Neural progenitor cell (in vitro differentiated cells): ENCODE data around the gene INPPL1. TPM values are rescaled to one million over a fixed set of nuclear protein-coding genes. Genes with fewer than 3 reads are reported as not detected.

Experiments
- DNase-seq: peaks from one replicate; pipeline ENCODE4 v3.0.0-alpha.2; 2016; ENCODE audit warnings: low spot score
- H2AFZ ChIP-seq: fragments of 200-600 bp; sonication (generic); replicated peaks from 2 replicates; pipeline ENCODE4 v1.6.1; 2016; ENCODE audit warnings: antibody characterized with exemption
- H3F3A ChIP-seq: fragments of 200-600 bp; sonication (generic); 2 replicates; pipeline ENCODE4 v1.6.1; 2016; ENCODE audit warnings: antibody characterized with exemption, low read depth
- H3K27ac ChIP-seq: fragments of 200-600 bp; sonication (generic); 2 replicates; pipeline ENCODE4 v1.5.1; 2016; ENCODE audit warnings: mild to moderate bottlenecking
- H3K27me3 ChIP-seq: fragments of 200-600 bp; sonication (generic); 2 replicates; pipeline ENCODE4 v1.6.1; 2016; ENCODE audit warnings: mild to moderate bottlenecking, moderate library complexity
- H3K36me3 ChIP-seq: fragments of 200-600 bp; sonication (generic); 2 replicates; pipeline ENCODE4 v1.5.1; 2016
- H3K4me1 ChIP-seq: fragments of 200-600 bp; sonication (generic); 2 replicates; pipeline ENCODE4 v1.6.1; 2016; ENCODE audit warnings: mixed run types
- H3K4me2 ChIP-seq: fragments of 200-600 bp; sonication (generic); 2 replicates; pipeline ENCODE4 v1.6.1; 2016
- H3K4me3 ChIP-seq: fragments of 200-600 bp; sonication (generic); 2 replicates; pipeline ENCODE4 v1.5.1; 2016
- H3K79me2 ChIP-seq: fragments of 200-600 bp; sonication (generic); 2 replicates; pipeline ENCODE4 v1.6.1; 2016; ENCODE audit warnings: low read depth
- H3K9ac ChIP-seq: fragments of 200-600 bp; sonication (generic); 2 replicates; pipeline ENCODE4 v1.6.1; 2016
- H3K9me3 ChIP-seq: fragments of 200-600 bp; sonication (generic); 2 replicates; pipeline ENCODE4 v1.5.1; 2016; ENCODE audit warnings: low read depth
- H4K20me1 ChIP-seq: fragments of 200-600 bp; sonication (generic); 2 replicates; pipeline ENCODE4 v1.6.1; 2016; ENCODE audit warnings: low read depth
- H3K27ac Mint-ChIP-seq: 3 replicates; pipeline ENCODE4 v1.8.0; 2021; ENCODE audit warnings: mixed read lengths
- H3K27me3 Mint-ChIP-seq: 2 replicates; pipeline ENCODE4 v1.8.0; 2022; ENCODE audit warnings: low read depth, mild to moderate bottlenecking, inconsistent platforms, moderate library complexity, mixed read lengths; ENCODE audit not compliant: insufficient read depth
- H3K36me3 Mint-ChIP-seq: 3 replicates; pipeline ENCODE4 v1.8.0; 2021; ENCODE audit warnings: mixed read lengths
- H3K4me1 Mint-ChIP-seq: 3 replicates; pipeline ENCODE4 v1.8.0; 2021; ENCODE audit warnings: mixed read lengths
- H3K4me3 Mint-ChIP-seq: 3 replicates; pipeline ENCODE4 v1.8.0; 2021; ENCODE audit warnings: mild to moderate bottlenecking, moderate library complexity, mixed read lengths
- H3K9me3 Mint-ChIP-seq: 3 replicates; pipeline ENCODE4 v1.8.0; 2020; ENCODE audit warnings: mixed read lengths
- EZH2 ChIP-seq: fragments of 200-600 bp; sonication (generic); IDR thresholded peaks from 2 replicates; pipeline ENCODE4 v1.6.1; 2017; ENCODE audit warnings: antibody characterized with exemption, mild to moderate bottlenecking, moderate library complexity
- EZH2phosphoT487 ChIP-seq: fragments of 200-600 bp; sonication (generic); IDR thresholded peaks from 2 replicates; pipeline ENCODE4 v1.6.1; 2017; ENCODE audit warnings: antibody characterized with exemption
- total RNA-seq: library from RNA; depleted of rRNA; stranded (reverse); fragments of >200 nt; gene quantifications from 2 replicates; pipeline ENCODE4 v1.2.3, GENCODE V29; 2015; ENCODE audit warnings: low replicate concordance
- TF ChIP-seq, protein P1 (sequence below): fragments of 200-600 bp; sonication (generic); IDR thresholded peaks from 2 replicates; pipeline ENCODE4 v1.5.1; 2017; ENCODE audit warnings: antibody characterized with exemption, mild to moderate bottlenecking

INPPL1 gene
- total RNA-seq, 1 donor from 2014 or later = 30.8 TPM

DNA sequence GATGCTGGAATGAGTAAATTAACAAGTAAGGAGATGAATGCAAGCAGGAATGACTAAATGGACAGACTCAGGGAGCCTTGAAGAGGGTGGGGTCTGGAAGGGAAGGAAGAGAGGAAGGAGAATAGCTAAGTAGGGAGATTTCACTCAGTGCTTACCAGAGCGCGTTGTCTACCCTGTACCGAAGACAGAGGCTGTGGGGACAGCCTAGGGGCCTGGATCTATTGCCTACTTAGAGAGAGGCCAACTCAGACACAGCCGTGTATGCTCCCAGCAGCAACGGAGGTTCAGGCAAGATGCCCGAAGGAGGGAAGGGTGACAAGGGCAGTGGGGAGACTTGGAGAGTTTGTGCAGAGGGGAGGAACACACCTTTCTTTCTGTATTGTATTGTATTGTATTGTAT, 7.9 kb upstream of the INPPL1 start, which contains the start of gene FOLR2:
Gene FOLR2, plus strand, starts transcription at position 157 of the 400 bp plus-strand sequence. CDS start 1,791 bp downstream, outside the sequence.
- Histone ChIP-seq H3K4me2 (no peak within 1 kb of the TSS), H3K79me2 (no peaks in the 10 kb centered on the region), H3K9me3 (no peaks in the 10 kb centered on the region), H3K27ac (no peak within 1 kb of the TSS), H3K4me1 (no peaks in the 10 kb centered on the region), H4K20me1 (no peaks in the 10 kb centered on the region), H3K9ac (no peak within 1 kb of the TSS), H2AFZ (no peak within 1 kb of the TSS), H3K36me3 (no peaks in the 10 kb centered on the region), H3K27me3 (peaks cover 23% of the 10 kb centered on the region), H3F3A (no peaks in the 10 kb centered on the region), H3K4me3 (no peak within 1 kb of the TSS)
- no peaks in the 10 kb centered on the region for H3K4me1 Mint-ChIP-seq
- no peaks in the 10 kb centered on the region for H3K36me3 Mint-ChIP-seq
- H3K4me3 Mint-ChIP-seq = no peak within 1 kb of the TSS
- no peak for TF ChIP-seq EZH2
- no peak for TF ChIP-seq EZH2phosphoT487
- TF ChIP-seq, protein P1, sequence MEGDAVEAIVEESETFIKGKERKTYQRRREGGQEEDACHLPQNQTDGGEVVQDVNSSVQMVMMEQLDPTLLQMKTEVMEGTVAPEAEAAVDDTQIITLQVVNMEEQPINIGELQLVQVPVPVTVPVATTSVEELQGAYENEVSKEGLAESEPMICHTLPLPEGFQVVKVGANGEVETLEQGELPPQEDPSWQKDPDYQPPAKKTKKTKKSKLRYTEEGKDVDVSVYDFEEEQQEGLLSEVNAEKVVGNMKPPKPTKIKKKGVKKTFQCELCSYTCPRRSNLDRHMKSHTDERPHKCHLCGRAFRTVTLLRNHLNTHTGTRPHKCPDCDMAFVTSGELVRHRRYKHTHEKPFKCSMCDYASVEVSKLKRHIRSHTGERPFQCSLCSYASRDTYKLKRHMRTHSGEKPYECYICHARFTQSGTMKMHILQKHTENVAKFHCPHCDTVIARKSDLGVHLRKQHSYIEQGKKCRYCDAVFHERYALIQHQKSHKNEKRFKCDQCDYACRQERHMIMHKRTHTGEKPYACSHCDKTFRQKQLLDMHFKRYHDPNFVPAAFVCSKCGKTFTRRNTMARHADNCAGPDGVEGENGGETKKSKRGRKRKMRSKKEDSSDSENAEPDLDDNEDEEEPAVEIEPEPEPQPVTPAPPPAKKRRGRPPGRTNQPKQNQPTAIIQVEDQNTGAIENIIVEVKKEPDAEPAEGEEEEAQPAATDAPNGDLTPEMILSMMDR = no peak
- DNase-seq = no peak
- H3K27ac Mint-ChIP-seq = no peak within 1 kb of the TSS
- no peaks in the 10 kb centered on the region for H3K9me3 Mint-ChIP-seq
- H3K27me3 Mint-ChIP-seq = peaks cover 10% of the 10 kb centered on the region

DNA sequence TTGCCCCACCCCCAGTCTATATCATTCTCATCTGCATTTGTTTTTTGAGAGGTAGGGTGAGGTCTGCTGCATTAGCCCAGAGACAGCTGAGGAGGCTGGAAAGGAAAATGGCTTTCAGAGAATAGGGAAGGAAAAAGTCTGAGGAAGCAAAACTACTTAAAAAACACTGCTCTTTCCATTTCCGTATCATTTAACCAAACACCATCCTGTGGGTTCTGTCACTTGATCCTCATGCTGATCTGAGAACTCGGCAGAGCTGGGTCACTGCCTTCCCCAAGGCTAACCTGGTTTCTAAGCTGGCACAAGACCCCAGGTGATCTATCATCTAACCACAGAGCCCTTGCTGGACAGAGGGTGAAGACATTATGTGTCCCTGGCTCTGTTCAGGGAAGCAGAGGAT, 6.7 kb upstream of the INPPL1 start:
- no peak overlapping the region for H3K4me3 ChIP-seq
- H3K36me3 ChIP-seq = no peaks in the 10 kb centered on the region
- peaks cover 8% of the 10 kb centered on the region for H3F3A ChIP-seq
- H2AFZ ChIP-seq = no peak overlapping the region
- no peaks in the 10 kb centered on the region for H3K9me3 ChIP-seq
- H3K79me2 ChIP-seq = no peaks in the 10 kb centered on the region
- H3K4me1 ChIP-seq = no peaks in the 10 kb centered on the region
- peaks cover 23% of the 10 kb centered on the region for H3K27me3 ChIP-seq
- Mint-ChIP-seq H3K9me3 (no peaks in the 10 kb centered on the region), H3K4me3 (no peak overlapping the region), H3K27me3 (peaks cover 12% of the 10 kb centered on the region), H3K36me3 (no peaks in the 10 kb centered on the region), H3K27ac (no peak overlapping the region), H3K4me1 (peaks cover 5% of the 10 kb centered on the region)
- no peak for DNase-seq
- TF ChIP-seq EZH2 (no peak), EZH2phosphoT487 (no peak)
- TF ChIP-seq, protein P1 = no peak
- no peak overlapping the region for H3K4me2 ChIP-seq
- H3K27ac ChIP-seq = no peak overlapping the region
- no peaks in the 10 kb centered on the region for H4K20me1 ChIP-seq
- no peak overlapping the region for H3K9ac ChIP-seq

DNA sequence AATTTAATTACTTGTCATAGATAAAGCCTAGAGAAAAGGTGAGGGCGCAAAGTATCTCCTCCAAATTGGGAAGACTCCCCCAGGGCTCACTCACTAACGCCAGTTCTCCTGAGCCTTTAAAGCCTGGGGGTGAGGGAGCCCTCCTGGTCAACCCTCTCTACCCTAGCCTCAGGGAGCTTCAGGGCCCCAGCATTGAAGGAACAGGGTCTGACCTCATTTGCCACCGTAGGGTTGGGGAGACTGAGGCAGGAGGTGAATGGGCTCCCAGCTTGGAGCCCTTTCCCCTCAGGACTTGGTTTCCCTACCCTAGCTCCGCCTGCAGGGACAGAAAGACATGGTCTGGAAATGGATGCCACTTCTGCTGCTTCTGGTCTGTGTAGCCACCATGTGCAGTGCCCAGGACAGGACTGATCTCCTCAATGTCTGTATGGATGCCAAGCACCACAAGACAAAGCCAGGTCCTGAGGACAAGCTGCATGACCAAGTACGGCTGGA, 6.3 kb upstream of the INPPL1 start:
- Mint-ChIP-seq H3K27me3 (peaks cover 12% of the 10 kb centered on the region), H3K4me1 (peaks cover 7% of the 10 kb centered on the region), H3K36me3 (no peaks in the 10 kb centered on the region), H3K27ac (no peak overlapping the region), H3K9me3 (no peaks in the 10 kb centered on the region), H3K4me3 (no peak overlapping the region)
- Histone ChIP-seq H3K9ac (no peak overlapping the region), H3K79me2 (no peaks in the 10 kb centered on the region), H3K9me3 (no peaks in the 10 kb centered on the region), H3K27me3 (peaks cover 23% of the 10 kb centered on the region), H3K27ac (no peak overlapping the region), H3K36me3 (no peaks in the 10 kb centered on the region), H3F3A (peaks cover 10% of the 10 kb centered on the region), H3K4me2 (no peak overlapping the region), H4K20me1 (no peaks in the 10 kb centered on the region), H3K4me3 (no peak overlapping the region), H3K4me1 (no peaks in the 10 kb centered on the region), H2AFZ (no peak overlapping the region)
- DNase-seq = no peak
- TF ChIP-seq, protein P1 = no peak
- no peak for TF ChIP-seq EZH2
- TF ChIP-seq EZH2phosphoT487 = no peak
